Duodenal mucosa (tissue), 2 donors: ENCODE measurements around the gene SUGCT.

Source experiments
- H3K27ac ChIP-seq: one replicate; pipeline ENCODE4 v1.7.0; 2013; ENCODE audit warnings: low read depth, low read length
- H3K27me3 ChIP-seq, 2 donors: one replicate each; pipeline ENCODE4 v1.7.0; 2013; ENCODE audit warnings: low read length in 2 of 2, control low read depth in 1 of 2; ENCODE audit not compliant: insufficient read depth in 2 of 2, control insufficient read depth in 1 of 2
- H3K36me3 ChIP-seq, 2 donors: one replicate each; pipeline ENCODE4 v1.7.0; 2013; ENCODE audit warnings: low read length in 2 of 2, control low read depth in 1 of 2; ENCODE audit not compliant: insufficient read depth in 2 of 2, control insufficient read depth in 1 of 2
- H3K4me1 ChIP-seq, 2 donors: one replicate each; pipeline ENCODE4 v1.7.0; 2013; ENCODE audit warnings: low read length in 2 of 2, control low read depth in 1 of 2; ENCODE audit not compliant: insufficient read depth in 2 of 2, control insufficient read depth in 1 of 2
- H3K4me3 ChIP-seq, 2 donors: one replicate each; pipeline ENCODE4 v1.7.0; 2013; ENCODE audit warnings: low read length in 2 of 2, low read depth in 1 of 2
- H3K9ac ChIP-seq, 2 donors: one replicate each; pipeline ENCODE4 v1.7.0; 2013; ENCODE audit warnings: low read length in 2 of 2, low read depth in 1 of 2
- H3K9me3 ChIP-seq, 2 donors: one replicate each; pipeline ENCODE4 v1.7.0; 2013; ENCODE audit warnings: low read length in 2 of 2, control low read depth in 1 of 2; ENCODE audit not compliant: control insufficient read depth in 1 of 2

Gene SUGCT

GRCh38 chr7:40566879-40567278 is 432.1 kb downstream of the SUGCT start:
- H3K9me3 ChIP-seq: no peaks in the 10 kb centered on the region
- no peaks in the 10 kb centered on the region for H3K36me3 ChIP-seq
- no peak overlapping the region for H3K4me3 ChIP-seq
- H3K9ac ChIP-seq: no peak overlapping the region
- no peaks in the 10 kb centered on the region for H3K27me3 ChIP-seq
- H3K27ac ChIP-seq: no peak overlapping the region
- H3K4me1 ChIP-seq: no peaks in the 10 kb centered on the region

- no peak overlapping the region for H3K9ac ChIP-seq
- H3K4me1 ChIP-seq: no peaks in the 10 kb centered on the region
- no peaks in the 10 kb centered on the region for H3K27me3 ChIP-seq
- no peaks in the 10 kb centered on the region for H3K9me3 ChIP-seq
- H3K36me3 ChIP-seq: no peaks in the 10 kb centered on the region
- no peak overlapping the region for H3K27ac ChIP-seq
- no peak overlapping the region for H3K4me3 ChIP-seq
These were observed 434.5 kb downstream of the SUGCT start for GRCh38 chr7:40569326-40569725.

GRCh38 chr7:40570223-40570622 is 435.4 kb downstream of the SUGCT start:
- H3K4me3 ChIP-seq: no peak overlapping the region
- no peaks in the 10 kb centered on the region for H3K9me3 ChIP-seq
- no peak overlapping the region for H3K9ac ChIP-seq
- H3K27me3 ChIP-seq: no peaks in the 10 kb centered on the region
- H3K27ac ChIP-seq: no peak overlapping the region
- no peaks in the 10 kb centered on the region for H3K36me3 ChIP-seq
- no peaks in the 10 kb centered on the region for H3K4me1 ChIP-seq

DNA sequence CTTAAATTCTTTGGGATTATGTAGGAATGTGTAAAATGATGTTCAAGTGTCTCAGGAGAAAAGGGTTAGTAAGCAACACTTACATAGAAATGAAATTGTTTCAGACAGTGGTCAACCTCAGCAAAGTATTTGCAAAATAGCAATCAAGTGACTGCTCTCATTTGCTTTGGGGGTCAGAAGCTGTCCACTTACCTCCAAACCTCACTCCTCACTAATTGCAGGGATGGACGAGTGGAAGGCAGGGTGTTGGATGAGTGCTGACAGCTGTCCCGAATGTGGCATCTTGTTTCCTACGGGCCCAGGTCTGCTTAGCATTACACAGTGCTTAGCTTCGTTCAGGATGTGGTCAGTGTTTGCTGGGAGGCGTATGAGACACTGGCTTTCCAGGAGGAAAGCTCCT is 437.0 kb downstream of the SUGCT start:
- no peak overlapping the region for H3K27ac ChIP-seq
- H3K4me1 ChIP-seq: no peaks in the 10 kb centered on the region

GRCh38 chr7:40572810-40573465 is 438.1 kb downstream of the SUGCT start:
- Histone ChIP-seq H3K27ac (no peak overlapping the region), H3K9ac (no peak overlapping the region)

More for the DNA sequence above, 437.0 kb downstream of the SUGCT start:
- H3K36me3 ChIP-seq: no peaks in the 10 kb centered on the region
- no peaks in the 10 kb centered on the region for H3K9me3 ChIP-seq
- H3K27me3 ChIP-seq: no peaks in the 10 kb centered on the region
- no peak overlapping the region for H3K4me3 ChIP-seq
- H3K9ac ChIP-seq: no peak overlapping the region

DNA sequence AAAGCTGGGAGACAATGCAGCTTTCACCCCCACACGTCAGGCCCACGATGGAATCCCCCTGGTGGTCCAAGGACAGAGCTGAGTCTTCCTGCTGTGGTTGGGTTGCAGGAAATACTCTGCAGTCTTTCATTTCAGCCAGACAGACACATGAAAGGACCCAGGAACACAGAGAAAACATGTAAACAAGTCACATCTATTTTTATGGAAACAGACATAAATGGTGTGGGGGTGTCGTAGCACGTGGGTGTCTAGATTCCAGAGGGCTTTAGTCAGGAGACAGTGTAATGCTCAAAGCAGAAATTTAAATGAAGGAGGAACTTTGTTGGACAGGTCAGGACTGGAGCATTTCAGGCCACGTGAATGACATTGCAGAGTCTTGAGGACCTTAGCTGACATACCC is 444.6 kb downstream of the SUGCT start:
- no peaks in the 10 kb centered on the region for H3K27me3 ChIP-seq
- H3K36me3 ChIP-seq: no peaks in the 10 kb centered on the region
- H3K9ac ChIP-seq: no peak overlapping the region
- no peak overlapping the region for H3K4me3 ChIP-seq
- H3K4me1 ChIP-seq: no peaks in the 10 kb centered on the region
- no peak overlapping the region for H3K27ac ChIP-seq
- no peaks in the 10 kb centered on the region for H3K9me3 ChIP-seq

More at GRCh38 chr7:40572810-40573465, 438.1 kb downstream of the SUGCT start:
- Histone ChIP-seq H3K36me3 (no peaks in the 10 kb centered on the region), H3K4me3 (no peak overlapping the region), H3K4me1 (no peaks in the 10 kb centered on the region), H3K27me3 (no peaks in the 10 kb centered on the region), H3K9me3 (no peaks in the 10 kb centered on the region)

- H3K27me3 ChIP-seq: no peaks in the 10 kb centered on the region
- H3K9ac ChIP-seq: no peak overlapping the region
- H3K4me3 ChIP-seq: no peak overlapping the region
- no peaks in the 10 kb centered on the region for H3K36me3 ChIP-seq
- H3K4me1 ChIP-seq: no peaks in the 10 kb centered on the region
- no peak overlapping the region for H3K27ac ChIP-seq
- H3K9me3 ChIP-seq: no peaks in the 10 kb centered on the region
These were observed 446.0 kb downstream of the SUGCT start for GRCh38 chr7:40580776-40581175.

- Histone ChIP-seq H3K4me3 (no peak overlapping the region), H3K9me3 (no peaks in the 10 kb centered on the region), H3K4me1 (no peaks in the 10 kb centered on the region), H3K27ac (no peak overlapping the region), H3K9ac (no peak overlapping the region), H3K27me3 (no peaks in the 10 kb centered on the region), H3K36me3 (no peaks in the 10 kb centered on the region)
These were observed 447.7 kb downstream of the SUGCT start for GRCh38 chr7:40582539-40582938.

DNA sequence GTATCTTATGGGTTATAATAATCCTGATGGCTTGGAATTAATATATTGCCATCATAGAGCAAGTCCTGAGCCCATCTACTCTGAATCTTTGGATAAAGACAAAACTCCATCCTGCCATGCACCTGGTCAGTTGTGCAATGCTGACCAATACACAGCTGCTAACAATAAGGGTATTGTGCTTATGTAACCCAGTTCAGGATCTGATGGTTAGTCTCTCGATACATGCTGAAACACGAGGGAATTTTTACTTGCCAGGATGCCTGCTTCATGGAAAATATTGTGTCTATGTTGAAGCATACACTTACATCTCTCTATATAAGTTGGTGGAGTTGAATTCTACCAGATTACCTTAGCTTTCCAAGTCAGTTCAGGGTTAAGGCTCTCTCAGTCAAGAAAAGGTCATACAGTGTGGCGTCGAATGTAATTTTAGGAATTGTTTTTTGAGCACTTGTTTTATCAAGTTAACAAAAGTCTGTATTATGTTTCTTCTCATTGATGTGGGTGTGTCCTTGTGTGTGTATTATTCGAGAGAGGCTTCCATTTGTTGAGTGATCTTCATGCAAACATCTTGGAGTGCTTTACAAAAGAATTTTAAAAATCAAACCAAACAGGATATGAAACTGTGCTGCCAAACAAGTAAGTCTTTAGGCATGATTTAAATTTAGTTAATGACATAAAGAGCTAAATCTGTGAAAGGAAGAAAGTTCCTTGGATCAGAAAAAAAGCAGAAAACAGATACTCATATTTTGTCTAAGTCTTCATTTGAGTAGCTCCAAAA is 449.1 kb downstream of the SUGCT start:
- Histone ChIP-seq H3K4me3 (no peak overlapping the region), H3K27me3 (no peaks in the 10 kb centered on the region), H3K27ac (no peak overlapping the region), H3K9me3 (no peaks in the 10 kb centered on the region), H3K4me1 (no peaks in the 10 kb centered on the region), H3K36me3 (no peaks in the 10 kb centered on the region), H3K9ac (no peak overlapping the region)

GRCh38 chr7:40584667-40585433 is 450.0 kb downstream of the SUGCT start:
- H3K36me3 ChIP-seq: no peaks in the 10 kb centered on the region
- no peak overlapping the region for H3K27ac ChIP-seq
- H3K4me3 ChIP-seq: no peak overlapping the region
- H3K27me3 ChIP-seq: no peaks in the 10 kb centered on the region
- H3K9me3 ChIP-seq: peaks cover 0 to under 1% of the 10 kb centered on the region in 2 donors
- no peaks in the 10 kb centered on the region for H3K4me1 ChIP-seq
- H3K9ac ChIP-seq: no peak overlapping the region
